ENCODE measurements around the gene DNAH3.

Gene DNAH3

DNA sequence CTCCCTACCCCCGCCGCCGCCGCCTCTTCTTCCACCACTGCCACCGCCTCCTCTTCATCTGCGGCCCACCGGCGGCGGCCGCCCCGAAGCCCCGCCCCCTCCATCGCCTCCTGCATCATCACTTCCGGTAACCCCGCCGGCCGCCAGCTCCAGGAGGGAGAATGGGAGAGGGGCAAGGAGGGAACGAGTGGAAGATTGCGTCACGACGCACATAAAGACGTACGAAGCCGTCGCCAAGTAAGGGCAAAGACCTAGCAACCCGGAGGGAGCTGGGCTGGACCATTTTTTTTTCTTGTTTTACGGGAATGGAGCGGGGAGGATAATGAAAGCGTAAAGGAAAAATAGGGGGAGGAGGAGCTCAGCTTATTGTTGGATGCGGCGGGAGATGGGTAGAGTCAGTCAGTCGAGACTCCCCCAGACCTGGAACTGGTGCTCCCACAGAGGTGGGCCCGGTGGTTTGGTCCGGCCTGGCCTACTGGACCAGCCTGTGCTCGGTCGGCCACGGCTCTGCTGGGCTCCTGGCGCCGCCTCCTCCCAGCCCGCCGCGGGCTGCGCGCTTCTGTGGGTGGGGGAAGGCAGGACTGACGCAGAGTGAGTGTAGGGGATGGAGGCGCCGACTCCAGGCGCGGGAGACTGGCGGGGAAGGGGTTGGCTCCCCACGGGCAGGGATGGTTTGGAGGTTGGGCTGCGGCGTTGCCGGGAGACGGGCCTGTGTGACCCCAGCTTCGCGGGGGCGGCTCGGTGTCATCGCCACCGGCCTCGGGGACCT, 250.2 kb downstream of the DNAH3 start, which contains the start of the genes DCUN1D3 and LYRM1:
Gene DCUN1D3, minus strand, starts transcription at position 60 of the 769 bp plus-strand sequence. CDS start 37,820 bp downstream, outside the sequence.
Gene LYRM1, plus strand, starts transcription at position 473 of the 769 bp plus-strand sequence. CDS start 14,785 bp downstream, outside the sequence.
- DNase-seq = peak; percentile 95 to 98

DNA sequence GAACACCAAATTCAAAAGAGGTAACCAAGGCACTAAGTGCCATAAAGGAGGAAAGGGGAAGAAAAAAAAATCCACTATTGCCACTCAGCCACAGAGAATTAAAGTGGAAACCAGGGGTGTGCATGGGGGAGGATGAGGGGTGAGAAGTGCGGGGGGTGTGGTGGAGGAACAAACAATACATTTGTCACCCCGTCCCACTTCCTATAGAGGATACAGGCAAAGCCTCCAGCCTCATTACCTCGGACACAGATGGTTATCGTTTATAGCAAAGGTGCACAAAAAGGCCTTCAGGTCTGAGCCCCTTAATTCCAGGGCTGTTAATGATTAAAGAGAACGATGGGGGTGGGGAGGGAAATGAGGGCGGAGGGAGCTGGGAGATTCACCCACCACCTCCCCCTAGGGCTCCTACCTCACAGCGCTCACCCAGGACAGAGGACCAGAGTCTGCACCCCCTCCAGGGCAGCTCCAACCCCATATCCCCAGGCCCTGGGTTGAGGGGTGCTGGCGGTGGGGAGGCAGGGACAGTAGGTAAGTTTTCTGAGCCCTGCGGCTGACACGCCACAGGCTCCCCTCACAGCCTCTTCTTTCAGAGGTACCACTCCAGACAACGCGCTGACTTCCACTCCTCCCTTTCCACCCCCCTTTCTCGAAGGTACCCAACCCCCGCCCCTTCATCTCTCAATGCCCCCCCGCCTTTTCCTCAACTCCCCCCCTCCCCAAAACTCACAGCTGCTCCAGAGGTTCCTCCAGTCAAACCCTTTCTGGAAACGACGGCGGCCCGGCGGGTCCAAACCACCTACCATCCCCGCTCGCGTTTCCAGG, 251.0 kb downstream of the DNAH3 start:
- no peak for DNase-seq

DNA sequence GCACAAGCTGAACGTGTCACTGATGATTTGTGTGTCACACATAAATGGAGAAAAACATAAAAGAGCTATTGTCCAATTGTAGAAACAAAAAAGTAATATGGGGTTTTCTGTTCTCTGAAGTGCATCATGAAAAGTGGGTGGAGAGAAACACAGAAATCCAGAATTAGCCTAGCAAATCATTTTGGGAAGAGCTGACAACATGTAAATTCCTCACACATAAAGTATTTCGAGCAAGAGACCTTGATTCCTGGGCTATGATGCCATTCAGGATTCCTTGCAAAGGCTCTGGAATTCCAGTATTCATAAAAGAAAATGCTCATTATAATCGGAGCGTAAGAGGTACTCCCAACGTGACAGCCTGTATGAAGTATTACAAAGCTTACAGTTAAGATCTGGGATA, 251.6 kb downstream of the DNAH3 start:
- no peak for DNase-seq

DNA sequence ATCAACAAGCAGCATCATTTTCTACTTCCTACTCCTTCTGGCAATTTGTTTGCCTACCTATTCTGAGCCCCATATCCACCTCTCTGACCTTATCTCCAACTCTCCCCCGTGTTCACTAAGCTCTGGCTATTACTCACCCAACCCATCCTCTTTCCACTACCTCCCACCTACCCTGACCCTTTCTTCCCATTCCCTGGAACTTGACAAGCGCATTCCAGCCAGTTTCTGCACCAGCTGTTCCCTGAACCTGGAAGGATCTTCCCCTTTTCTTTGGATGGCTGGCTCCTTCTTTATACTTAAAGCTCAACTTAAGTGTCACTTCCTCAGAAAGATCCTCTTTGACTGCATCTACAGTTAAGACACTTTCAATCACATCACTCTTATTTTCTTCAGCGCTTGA, 252.7 kb downstream of the DNAH3 start:
- no peak for DNase-seq

DNA sequence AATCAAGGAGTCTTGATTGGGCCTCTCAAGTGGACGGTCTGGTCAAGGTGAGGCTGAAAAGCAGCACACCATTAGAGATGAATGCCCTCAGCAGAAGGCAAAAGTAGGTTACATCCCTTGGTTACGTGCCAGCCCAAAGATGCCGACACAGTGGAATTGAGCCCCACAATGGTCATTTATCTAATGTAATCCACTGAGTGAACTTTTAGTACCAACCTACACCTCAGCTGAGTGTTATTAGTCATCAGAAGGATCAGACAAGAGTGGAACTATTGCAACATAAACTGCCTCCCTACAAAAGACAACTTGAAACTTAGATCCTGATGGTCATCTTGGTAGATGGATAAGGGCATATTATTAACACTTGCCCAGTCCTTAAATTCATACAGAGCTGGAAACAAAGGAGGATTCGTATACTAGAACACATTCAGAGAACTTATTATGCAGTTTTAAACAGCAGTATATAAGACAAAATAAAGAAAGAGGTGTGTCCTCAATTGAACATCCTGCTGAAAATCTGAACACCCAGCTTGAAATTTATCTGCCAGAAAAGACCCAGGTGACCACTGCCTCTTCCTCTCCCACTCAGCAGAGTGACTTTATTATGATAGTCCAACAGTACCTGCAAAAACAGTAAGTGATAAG, 253.3 kb downstream of the DNAH3 start:
- no peak for DNase-seq

DNA sequence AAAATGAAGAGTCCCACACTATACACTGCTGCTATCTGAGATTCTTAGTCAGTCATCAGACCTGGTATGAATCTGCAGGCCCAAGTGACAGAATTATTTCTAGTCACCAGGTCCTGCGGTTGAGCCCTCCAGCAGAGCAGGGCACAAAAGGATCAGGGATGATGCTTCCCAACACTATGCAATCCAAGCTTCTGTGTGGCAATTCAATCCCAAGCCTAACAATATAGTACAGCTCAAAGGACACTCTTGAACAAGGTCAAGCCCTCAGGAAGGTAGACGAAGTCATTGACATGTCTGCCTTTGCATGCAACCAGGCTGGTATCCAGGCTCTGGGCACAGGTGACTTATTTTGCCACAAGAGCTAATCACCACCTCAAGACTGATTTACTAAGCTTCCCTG, 256.3 kb downstream of the DNAH3 start:
- no peak for DNase-seq

DNA sequence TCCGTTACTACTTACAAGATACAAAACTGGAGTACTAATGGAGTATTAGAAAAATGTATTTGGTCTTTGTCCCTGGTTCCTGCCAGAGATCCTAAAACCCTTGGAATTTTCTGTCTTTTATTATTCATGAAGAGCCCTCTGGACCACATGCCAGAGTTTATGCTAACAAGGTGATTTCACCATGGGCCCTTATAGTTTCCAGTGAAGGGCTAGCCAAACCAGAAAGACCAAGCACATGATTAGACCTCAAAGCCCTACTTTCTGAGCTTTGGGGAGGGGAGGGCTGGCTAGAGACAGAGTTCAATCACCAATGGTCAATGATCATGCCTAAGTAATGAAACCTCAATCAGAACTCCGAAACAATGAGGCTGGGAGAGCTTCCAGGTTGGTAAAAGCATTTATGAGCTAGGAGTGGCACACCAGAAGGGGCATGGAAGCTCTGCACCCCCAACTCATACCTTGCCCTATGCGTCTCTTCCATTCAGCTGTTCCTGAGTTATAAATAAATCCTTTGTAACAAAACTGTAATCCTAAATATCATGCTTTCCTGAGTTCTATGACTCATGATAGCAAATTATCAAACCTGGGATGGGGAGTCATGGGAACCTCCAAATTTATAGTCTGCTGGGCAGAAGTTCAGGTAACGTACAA, 260.9 kb downstream of the DNAH3 start:
- no peak for DNase-seq

DNA sequence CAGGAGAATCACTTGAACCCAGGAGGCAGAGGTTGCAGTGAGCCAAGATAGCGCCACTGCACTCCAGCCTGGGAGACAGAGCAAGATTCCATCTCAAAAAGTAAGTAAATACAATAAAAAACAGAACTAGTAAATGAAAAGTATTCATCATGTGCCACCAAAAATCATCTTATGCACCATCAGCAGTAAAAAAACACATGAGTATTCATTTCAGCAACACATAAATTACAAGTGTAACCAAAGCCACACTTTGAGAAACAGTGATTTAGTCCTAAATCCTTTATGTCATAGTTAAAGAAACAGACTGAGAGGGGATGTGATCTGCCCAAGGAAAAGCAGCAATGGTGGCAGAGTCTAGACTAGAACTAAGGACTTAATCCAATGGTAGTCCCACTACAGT, 263.4 kb downstream of the DNAH3 start:
- DNase-seq = no peak

DNA sequence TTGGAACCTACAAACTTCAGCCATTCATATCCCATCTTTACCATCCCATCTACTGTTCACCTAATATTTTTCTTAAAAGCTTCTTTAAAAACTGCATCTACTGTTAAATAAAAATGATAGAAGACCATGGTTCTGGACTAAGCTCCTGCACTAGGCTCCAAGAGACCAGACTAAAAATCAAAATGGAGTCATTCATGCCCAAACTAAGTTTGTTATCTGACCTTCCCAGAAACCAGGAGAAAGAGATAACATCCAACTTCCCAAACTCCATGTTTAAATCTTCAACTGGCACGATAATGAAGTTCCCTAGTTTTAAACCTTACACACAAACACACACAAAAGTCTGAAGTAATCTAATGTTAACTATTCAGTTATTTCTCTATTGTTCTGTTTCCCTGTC, 264.3 kb downstream of the DNAH3 start:
- DNase-seq = no peak

DNA sequence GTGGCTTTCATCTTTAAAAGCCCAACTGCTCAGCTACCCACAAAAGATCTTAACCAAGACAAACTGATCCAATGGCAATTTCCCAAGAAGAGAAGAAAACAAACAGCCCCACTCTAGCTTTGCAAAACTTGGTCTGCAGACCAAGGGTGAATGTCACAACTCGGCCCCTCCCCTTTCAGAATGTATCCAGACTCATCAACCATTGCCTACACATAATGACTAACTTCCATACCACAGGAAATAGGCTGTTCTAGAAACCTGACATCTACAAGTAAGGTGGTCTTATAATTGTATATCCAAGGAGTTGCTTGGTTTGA, 266.4 kb downstream of the DNAH3 start:
- no peak for DNase-seq

DNA sequence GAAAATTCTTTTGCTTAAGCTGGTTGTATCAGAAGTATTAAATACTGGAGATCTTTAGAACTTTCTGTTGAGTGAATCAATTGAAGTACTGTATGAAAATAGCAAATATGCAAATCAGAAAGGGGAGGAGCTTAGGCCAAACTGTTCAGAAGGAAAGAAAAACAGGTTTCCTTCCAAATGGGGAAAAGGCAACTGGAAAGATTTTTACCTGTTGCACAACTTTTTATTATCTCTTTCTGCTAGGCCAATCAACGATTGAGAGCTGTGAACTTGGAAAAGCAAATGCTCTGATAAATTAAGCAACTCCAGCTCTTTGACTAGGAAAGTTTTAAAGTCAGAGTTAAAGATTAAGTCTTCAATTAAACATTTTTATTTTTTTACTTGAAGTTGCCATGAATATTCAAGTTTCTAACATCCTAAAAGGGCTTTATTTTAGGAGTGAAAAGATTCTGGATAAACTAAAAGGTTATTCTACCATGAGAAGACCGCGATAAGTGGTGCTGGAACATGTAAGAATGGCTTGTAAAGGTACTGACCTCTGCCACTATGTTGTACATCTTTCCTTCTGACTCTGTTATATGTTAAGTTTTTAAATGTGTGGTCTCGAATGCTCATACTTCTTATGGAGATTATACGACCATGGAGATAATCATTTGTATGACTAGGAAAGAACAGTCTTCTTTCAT, 266.9 kb downstream of the DNAH3 start:
- DNase-seq = no peak

Data from NCI-H1930 (cell line).